Endothelial cell of umbilical vein (primary cell): ENCODE measurements around the gene CNOT1. TPM values are rescaled to one million over a fixed set of nuclear protein-coding genes. Genes with fewer than 3 reads are reported as not detected.

ENCODE experiments used
- BruUV-seq: library from RNA; stranded (reverse); fragments of 400-500 nt; replicated peaks from 2 replicates; lab custom pipeline; 2021; lab: Mats Ljungman, UMichigan
- CTCF ChIA-PET: fragments of 300-600, 350-600 bp; sonication (Branson Sonifier 250); formaldehyde crosslinking; loops from one replicate; lab custom pipeline; 2021; ENCODE audit warnings: antibody characterized with exemption, inconsistent platforms; lab: Charles Lee
- POLR2A ChIA-PET: fragments of 300-600, 350-600 bp; sonication (Branson Sonifier 250); formaldehyde crosslinking; loops from one replicate; lab custom pipeline; 2021; ENCODE audit warnings: antibody characterized with exemption, inconsistent platforms; lab: Charles Lee
- DNase-seq: peaks from one replicate; pipeline ENCODE4 v3.0.0-alpha.2; 2011; ENCODE audit warnings: low read depth, low spot score
- FAIRE-seq: peaks from 2 replicates; lab custom pipeline; 2011; peaks lifted over from hg19 to GRCh38; lab: Jason Lieb, UNC
- H2AFZ ChIP-seq: 2 replicates; pipeline ENCODE4 v1.6.0; 2012; ENCODE audit warnings: low read depth, low read length, control low read depth, inconsistent platforms
- H3K27ac ChIP-seq: 2 replicates; pipeline ENCODE4 v1.5.1; 2011; ENCODE audit warnings: low read depth, mild to moderate bottlenecking, control low read depth, low read length, moderate library complexity; ENCODE audit not compliant: insufficient read depth
- H3K27me3 ChIP-seq, 2 experiments: 2 replicates each; pipeline versions ENCODE4 v1.6.0 to v1.6.1; 2011; ENCODE audit warnings: low read length in 2 of 2, mixed read lengths in 1 of 2; ENCODE audit not compliant: control insufficient read depth in 2 of 2, insufficient read depth in 2 of 2
- H3K36me3 ChIP-seq, 2 experiments: 2 replicates in 1 of 2; 3 replicates in 1 of 2; pipeline ENCODE4 v1.5.1; 2011; ENCODE audit warnings: low read length in 2 of 2, mild to moderate bottlenecking in 1 of 2, moderate library complexity in 1 of 2; ENCODE audit not compliant: control insufficient read depth in 2 of 2, insufficient read depth in 2 of 2; ENCODE audit errors: extremely low read depth in 1 of 2
- H3K4me1 ChIP-seq: 3 replicates; pipeline ENCODE4 v1.5.1; 2011; ENCODE audit warnings: mild to moderate bottlenecking, low read length; ENCODE audit not compliant: control insufficient read depth, insufficient read depth; ENCODE audit errors: extremely low read depth
- H3K4me2 ChIP-seq: 2 replicates; pipeline ENCODE4 v1.6.1; 2011; ENCODE audit warnings: low read length, control low read depth, mixed read lengths; ENCODE audit not compliant: insufficient read depth
- H3K4me3 ChIP-seq, 3 experiments: fragments of 200-600 bp in 1 of 3; sonication (generic), shearing (Covaris generic) in 1 of 3; replicated peaks in 1 of 3; 2 replicates each; pipeline ENCODE4 v1.5.1; 2011 to 2016; ENCODE audit warnings: control low read depth in 3 of 3, low read length in 3 of 3, mild to moderate bottlenecking in 2 of 3, inconsistent platforms in 1 of 3, low read depth in 1 of 3, moderate library complexity in 1 of 3; ENCODE audit not compliant: insufficient read depth in 1 of 3
- H3K79me2 ChIP-seq: 2 replicates; pipeline ENCODE4 v1.6.0; 2012; ENCODE audit warnings: low read length, inconsistent platforms; ENCODE audit not compliant: control insufficient read depth, insufficient read depth
- H3K9ac ChIP-seq: replicated peaks from 2 replicates; pipeline ENCODE3; 2011; ENCODE audit warnings: low read length, control low read depth; ENCODE audit not compliant: insufficient read depth; ENCODE audit errors: extremely low read depth
- H3K9me1 ChIP-seq: replicated peaks from 3 replicates; pipeline ENCODE4 v1.6.0; 2011; ENCODE audit warnings: mild to moderate bottlenecking, low read length; ENCODE audit not compliant: control insufficient read depth, insufficient read depth; ENCODE audit errors: extremely low read depth
- H3K9me3 ChIP-seq: replicated peaks from 2 replicates; pipeline ENCODE4 v1.5.1; 2012; ENCODE audit warnings: low read length, inconsistent platforms; ENCODE audit not compliant: control insufficient read depth, insufficient read depth
- H4K20me1 ChIP-seq: replicated peaks from 2 replicates; pipeline ENCODE3; 2011; ENCODE audit warnings: mild to moderate bottlenecking, low read length; ENCODE audit not compliant: control insufficient read depth, insufficient read depth; ENCODE audit errors: extremely low read depth
- EZH2 ChIP-seq: IDR thresholded peaks from 2 replicates; pipeline ENCODE4 v1.6.1; 2012; ENCODE audit warnings: borderline replicate concordance, low read depth, mild to moderate bottlenecking, moderate library complexity, low read length, inconsistent platforms; ENCODE audit not compliant: severe bottlenecking
- FOS ChIP-seq: IDR thresholded peaks from 2 replicates; pipeline ENCODE4 v1.6.1; 2011; ENCODE audit warnings: mild to moderate bottlenecking, low read length, moderate library complexity, borderline replicate concordance; ENCODE audit not compliant: insufficient read depth
- GATA2 ChIP-seq: IDR thresholded peaks from 2 replicates; pipeline ENCODE4 v1.7.0; 2011; ENCODE audit warnings: low read depth, mild to moderate bottlenecking, moderate library complexity, mixed read lengths, low read length; ENCODE audit not compliant: insufficient read length, insufficient read depth
- JUN ChIP-seq: IDR thresholded peaks from 2 replicates; pipeline ENCODE4 v1.6.1; 2011; ENCODE audit warnings: borderline replicate concordance, low read depth; ENCODE audit not compliant: insufficient read length, insufficient read depth
- MYC ChIP-seq: IDR thresholded peaks from one replicate; pipeline ENCODE4 v1.6.1; 2011; ENCODE audit warnings: mild to moderate bottlenecking, low read depth, low read length
- POLR2A ChIP-seq: IDR thresholded peaks from 2 replicates; pipeline ENCODE4 v1.6.1; 2012; ENCODE audit warnings: low read depth, mild to moderate bottlenecking, control low read depth, low read length
- POLR2AphosphoS5 ChIP-seq: IDR thresholded peaks from 2 replicates; pipeline ENCODE4 v1.6.1; 2012; ENCODE audit warnings: low read depth, mild to moderate bottlenecking, control low read depth, low read length, moderate library complexity; ENCODE audit not compliant: insufficient read depth
- dilution Hi-C: fragments of 300-500 bp; cut with MboI; formaldehyde crosslinking; loops from one replicate; pipeline ENCODE4 v1.15.0; 2019; ENCODE audit warnings: low sequenced_read_pairs; ENCODE audit not compliant: extremely low pct_ligation_motif_present
- intact Hi-C: fragments of 100-400 bp; cut with micrococcal nuclease; formaldehyde crosslinking; loops from one replicate; pipeline ENCODE4 v1.10.0; 2022
- polyA plus RNA-seq, 4 experiments: library from polyadenylated mRNA; depleted of rRNA in 3 of 4; stranded (reverse) in 3 of 4; unstranded in 1 of 4; fragments of >200 nt; gene quantifications; 2 replicates each; pipeline versions ENCODE4 v1.2.1 to v1.2.3, GENCODE V29; 2011 to 2012; ENCODE audit warnings: missing spikeins in 1 of 4
- total RNA-seq: library from RNA; stranded (reverse); gene quantifications from 2 replicates; pipeline ENCODE4 v1.2.3, GENCODE V29; 2021
- TF ChIP-seq, protein P1 (sequence below): IDR thresholded peaks from 2 replicates; pipeline ENCODE4 v1.6.1; 2011; ENCODE audit not compliant: insufficient read depth, insufficient read length
- TF ChIP-seq, protein P2 (sequence below), 2 donors: IDR thresholded peaks; 1 replicate in 1 of 2; 2 replicates in 1 of 2; pipeline ENCODE4 v1.5.1; 2011; ENCODE audit warnings: low read length in 2 of 2, mild to moderate bottlenecking in 2 of 2, moderate library complexity in 2 of 2, control low read depth in 1 of 2, inconsistent platforms in 1 of 2, low read depth in 1 of 2; ENCODE audit not compliant: insufficient read depth in 1 of 2; ENCODE audit errors: extremely low read depth in 1 of 2

The CNOT1 gene
- total and polyA plus RNA-seq, 2 donors (not counting 3 experiments of a cell fraction or from before 2014, with no cell fraction given) = 142 to 151 TPM

DNA sequence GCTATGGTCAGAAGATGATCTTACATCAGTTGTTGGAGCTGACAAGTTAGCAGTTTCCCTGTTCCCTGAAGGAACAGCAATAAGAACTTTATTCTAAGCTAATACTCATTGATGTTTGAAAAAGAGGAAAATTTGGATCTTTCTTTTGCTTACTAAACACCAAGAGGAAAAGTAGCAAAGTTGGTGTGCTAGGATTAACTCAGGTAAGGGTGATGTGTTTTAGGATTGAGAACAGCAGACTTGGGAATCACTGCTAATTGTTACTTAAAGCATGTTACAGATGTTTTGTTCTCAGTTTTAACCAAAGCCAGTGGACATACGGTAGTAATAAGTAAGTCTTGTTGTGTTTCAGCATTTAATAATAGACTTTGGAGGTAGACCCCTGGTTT, 110.7 kb downstream of the CNOT1 start:
- no peak for FAIRE-seq

More for the DNA sequence above, 110.7 kb downstream of the CNOT1 start:
- no TSS peak for BruUV-seq
- Histone ChIP-seq H3K4me2 (no peak overlapping the region), H3K79me2 (no peaks in the 10 kb centered on the region), H4K20me1 (no peaks in the 10 kb centered on the region), H3K9me3 (no peaks in the 10 kb centered on the region), H3K27me3 (no peaks in the 10 kb centered on the region), H2AFZ (no peak overlapping the region), H3K9ac (no peak overlapping the region), H3K4me1 (peaks cover 12% of the 10 kb centered on the region), H3K36me3 (peaks cover 28 to 47% of the 10 kb centered on the region in 2 experiments), H3K9me1 (no peaks in the 10 kb centered on the region), H3K27ac (no peak overlapping the region), H3K4me3 (no peak overlapping the region)
- ChIA-PET CTCF (interaction anchor here (0.7 to 3.4 kb wide), 7 partner anchors 18 to 237 kb away, joined by 3 to 13 read pairs (median 5); no protein-coding TSS in a partner anchor), POLR2A (no interaction called here)
- dilution Hi-C loops (no loop called here), intact Hi-C loops (loop anchor here (5.0 kb wide), 1 partner anchor 108 kb away; the partner anchor contains the start of gene CNOT1)
- TF ChIP-seq, protein P1, sequence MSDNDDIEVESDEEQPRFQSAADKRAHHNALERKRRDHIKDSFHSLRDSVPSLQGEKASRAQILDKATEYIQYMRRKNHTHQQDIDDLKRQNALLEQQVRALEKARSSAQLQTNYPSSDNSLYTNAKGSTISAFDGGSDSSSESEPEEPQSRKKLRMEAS = no peak
- TF ChIP-seq, protein P2, sequence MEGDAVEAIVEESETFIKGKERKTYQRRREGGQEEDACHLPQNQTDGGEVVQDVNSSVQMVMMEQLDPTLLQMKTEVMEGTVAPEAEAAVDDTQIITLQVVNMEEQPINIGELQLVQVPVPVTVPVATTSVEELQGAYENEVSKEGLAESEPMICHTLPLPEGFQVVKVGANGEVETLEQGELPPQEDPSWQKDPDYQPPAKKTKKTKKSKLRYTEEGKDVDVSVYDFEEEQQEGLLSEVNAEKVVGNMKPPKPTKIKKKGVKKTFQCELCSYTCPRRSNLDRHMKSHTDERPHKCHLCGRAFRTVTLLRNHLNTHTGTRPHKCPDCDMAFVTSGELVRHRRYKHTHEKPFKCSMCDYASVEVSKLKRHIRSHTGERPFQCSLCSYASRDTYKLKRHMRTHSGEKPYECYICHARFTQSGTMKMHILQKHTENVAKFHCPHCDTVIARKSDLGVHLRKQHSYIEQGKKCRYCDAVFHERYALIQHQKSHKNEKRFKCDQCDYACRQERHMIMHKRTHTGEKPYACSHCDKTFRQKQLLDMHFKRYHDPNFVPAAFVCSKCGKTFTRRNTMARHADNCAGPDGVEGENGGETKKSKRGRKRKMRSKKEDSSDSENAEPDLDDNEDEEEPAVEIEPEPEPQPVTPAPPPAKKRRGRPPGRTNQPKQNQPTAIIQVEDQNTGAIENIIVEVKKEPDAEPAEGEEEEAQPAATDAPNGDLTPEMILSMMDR (IDR thresholded peaks at IDR 0.05; ENCODE audit: extremely low read depth in 1 of 2, insufficient read depth in 1 of 2, low read depth in 1 of 2, low read length in 2 of 2) = no peak
- TF ChIP-seq GATA2 (no peak), POLR2A (no peak), JUN (no peak), MYC (no peak), EZH2 (no peak), POLR2AphosphoS5 (no peak), FOS (no peak)
- no peak for DNase-seq
